Breast epithelium (tissue), 3 donors: ENCODE measurements around the gene ESF1.

Source experiments
- POLR2A ChIP-seq: fragments of 450-650 bp; IDR thresholded peaks from one replicate; pipeline ENCODE4 v1.6.1; 2016; ENCODE audit warnings: antibody characterized with exemption, mild to moderate bottlenecking, moderate library complexity
- POLR2AphosphoS5 ChIP-seq, 3 donors: sonication (generic); formaldehyde crosslinking; IDR thresholded peaks; one replicate each; pipeline ENCODE4 v1.6.1; 2017; ENCODE audit warnings: antibody characterized with exemption in 3 of 3
- TF ChIP-seq, protein P1 (sequence below), 3 donors: fragments of 450-650 bp; IDR thresholded peaks; one replicate each; pipeline ENCODE4 v1.5.1; 2016 to 2017; ENCODE audit warnings: antibody characterized with exemption in 3 of 3, mild to moderate bottlenecking in 3 of 3, moderate library complexity in 3 of 3

GRCh38 chr20:13739731-13740649 lies 44.7 kb downstream of the ESF1 start:
- TF ChIP-seq, protein P1, sequence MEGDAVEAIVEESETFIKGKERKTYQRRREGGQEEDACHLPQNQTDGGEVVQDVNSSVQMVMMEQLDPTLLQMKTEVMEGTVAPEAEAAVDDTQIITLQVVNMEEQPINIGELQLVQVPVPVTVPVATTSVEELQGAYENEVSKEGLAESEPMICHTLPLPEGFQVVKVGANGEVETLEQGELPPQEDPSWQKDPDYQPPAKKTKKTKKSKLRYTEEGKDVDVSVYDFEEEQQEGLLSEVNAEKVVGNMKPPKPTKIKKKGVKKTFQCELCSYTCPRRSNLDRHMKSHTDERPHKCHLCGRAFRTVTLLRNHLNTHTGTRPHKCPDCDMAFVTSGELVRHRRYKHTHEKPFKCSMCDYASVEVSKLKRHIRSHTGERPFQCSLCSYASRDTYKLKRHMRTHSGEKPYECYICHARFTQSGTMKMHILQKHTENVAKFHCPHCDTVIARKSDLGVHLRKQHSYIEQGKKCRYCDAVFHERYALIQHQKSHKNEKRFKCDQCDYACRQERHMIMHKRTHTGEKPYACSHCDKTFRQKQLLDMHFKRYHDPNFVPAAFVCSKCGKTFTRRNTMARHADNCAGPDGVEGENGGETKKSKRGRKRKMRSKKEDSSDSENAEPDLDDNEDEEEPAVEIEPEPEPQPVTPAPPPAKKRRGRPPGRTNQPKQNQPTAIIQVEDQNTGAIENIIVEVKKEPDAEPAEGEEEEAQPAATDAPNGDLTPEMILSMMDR (IDR thresholded peaks at IDR 0.05): no peak
- TF ChIP-seq POLR2A (no peak), POLR2AphosphoS5 (IDR thresholded peaks at IDR 0.05) (no peak)
